ENCODE measurements around the gene FNTB.

DNA sequence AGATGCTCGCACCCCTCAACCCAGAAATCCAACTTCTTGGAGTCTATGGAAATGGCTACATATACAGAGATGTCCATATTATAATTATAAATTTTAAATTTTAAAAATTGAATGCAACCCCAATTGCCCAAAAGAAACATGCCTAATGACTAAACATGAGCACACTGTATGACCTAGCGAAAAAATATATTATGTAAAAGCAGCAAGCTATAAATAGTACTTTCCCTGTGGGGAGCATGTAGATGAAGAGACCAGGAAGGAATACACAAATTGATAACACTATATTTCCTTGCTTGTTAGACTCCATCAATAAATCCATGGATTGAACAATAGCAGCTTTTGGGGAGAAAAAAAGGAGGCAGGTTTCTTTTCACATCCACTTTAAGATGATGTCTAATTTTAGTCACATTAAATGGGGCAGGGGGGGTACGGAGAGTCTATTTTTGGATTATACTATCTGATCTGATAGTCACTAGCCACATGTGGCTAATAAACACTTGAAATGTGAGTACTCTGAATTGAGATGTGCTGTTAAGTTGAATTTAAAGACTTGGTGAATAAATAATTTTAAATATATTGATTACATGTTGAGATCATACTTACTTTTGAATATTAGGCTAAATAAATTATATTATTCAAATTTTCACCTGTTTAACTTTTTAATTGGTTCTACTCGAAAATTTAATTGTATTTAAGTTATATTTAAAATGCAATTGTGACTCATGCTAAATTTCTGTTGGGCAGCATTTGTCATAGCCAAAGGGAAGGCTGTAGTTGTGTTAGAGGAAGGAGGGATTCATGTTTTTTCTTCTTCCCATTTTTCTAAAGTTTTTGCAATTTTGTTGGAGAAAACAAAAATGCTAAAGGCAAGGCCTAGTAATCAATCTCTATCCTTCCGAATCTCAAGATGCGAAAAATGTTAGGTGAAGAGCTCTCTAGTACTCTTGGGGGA is 98.1 kb downstream of the FNTB start:
- TF ChIP-seq, protein P1, sequence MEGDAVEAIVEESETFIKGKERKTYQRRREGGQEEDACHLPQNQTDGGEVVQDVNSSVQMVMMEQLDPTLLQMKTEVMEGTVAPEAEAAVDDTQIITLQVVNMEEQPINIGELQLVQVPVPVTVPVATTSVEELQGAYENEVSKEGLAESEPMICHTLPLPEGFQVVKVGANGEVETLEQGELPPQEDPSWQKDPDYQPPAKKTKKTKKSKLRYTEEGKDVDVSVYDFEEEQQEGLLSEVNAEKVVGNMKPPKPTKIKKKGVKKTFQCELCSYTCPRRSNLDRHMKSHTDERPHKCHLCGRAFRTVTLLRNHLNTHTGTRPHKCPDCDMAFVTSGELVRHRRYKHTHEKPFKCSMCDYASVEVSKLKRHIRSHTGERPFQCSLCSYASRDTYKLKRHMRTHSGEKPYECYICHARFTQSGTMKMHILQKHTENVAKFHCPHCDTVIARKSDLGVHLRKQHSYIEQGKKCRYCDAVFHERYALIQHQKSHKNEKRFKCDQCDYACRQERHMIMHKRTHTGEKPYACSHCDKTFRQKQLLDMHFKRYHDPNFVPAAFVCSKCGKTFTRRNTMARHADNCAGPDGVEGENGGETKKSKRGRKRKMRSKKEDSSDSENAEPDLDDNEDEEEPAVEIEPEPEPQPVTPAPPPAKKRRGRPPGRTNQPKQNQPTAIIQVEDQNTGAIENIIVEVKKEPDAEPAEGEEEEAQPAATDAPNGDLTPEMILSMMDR (IDR thresholded peaks at IDR 0.05; ENCODE audit: control extremely low read depth in 1 of 3, insufficient read depth in 1 of 3, low read depth in 1 of 3, low read length in 3 of 3), result no peak
- TF ChIP-seq POLR2A (IDR thresholded peaks at IDR 0.05; ENCODE audit: control extremely low read depth in 1 of 2, low read depth in 2 of 2, low read length in 2 of 2) (no peak), EZH2 (IDR thresholded peaks at IDR 0.05; ENCODE audit: low read depth, low read length, severe bottlenecking) (no peak), BACH1 (IDR thresholded peaks at IDR 0.05; ENCODE audit: low read length) (no peak), FOSL1 (IDR thresholded peaks at IDR 0.05; ENCODE audit: insufficient read depth, low read depth, low read length) (no peak), POU5F1 (IDR thresholded peaks at IDR 0.05; ENCODE audit: low read depth, low read length) (no peak), BRCA1 (IDR thresholded peaks at IDR 0.05; ENCODE audit: low read depth, low read length) (no peak), BCL11A (IDR thresholded peaks at IDR 0.05; ENCODE audit: low read depth in 2 of 2, low read length in 2 of 2) (no peak), CBX8 (IDR thresholded peaks at IDR 0.05; ENCODE audit: borderline replicate concordance, low read depth, low read length) (no peak), MAFK (IDR thresholded peaks at IDR 0.05; ENCODE audit: low read depth, low read length) (no peak), SIN3A (conservative IDR thresholded peaks at IDR 0.05 in 1 of 2, IDR thresholded peaks at IDR 0.05 in 1 of 2; ENCODE audit: low read depth in 1 of 2, low read length in 2 of 2) (no peak)
- TF ChIP-seq, protein P2, sequence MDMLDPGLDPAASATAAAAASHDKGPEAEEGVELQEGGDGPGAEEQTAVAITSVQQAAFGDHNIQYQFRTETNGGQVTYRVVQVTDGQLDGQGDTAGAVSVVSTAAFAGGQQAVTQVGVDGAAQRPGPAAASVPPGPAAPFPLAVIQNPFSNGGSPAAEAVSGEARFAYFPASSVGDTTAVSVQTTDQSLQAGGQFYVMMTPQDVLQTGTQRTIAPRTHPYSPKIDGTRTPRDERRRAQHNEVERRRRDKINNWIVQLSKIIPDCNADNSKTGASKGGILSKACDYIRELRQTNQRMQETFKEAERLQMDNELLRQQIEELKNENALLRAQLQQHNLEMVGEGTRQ (IDR thresholded peaks at IDR 0.05; ENCODE audit: low read length), result no peak
